Non-pigmented ciliary epithelial cell (primary cell): ENCODE measurements around the gene MRPL43.
"Not testable (repeated sequence)": the region's sequence is repeated elsewhere in the genome, so short reads cannot be mapped to it uniquely, and the experiment has no call there.

Source experiments
- DNase-seq: peaks from one replicate; pipeline ENCODE4 v3.0.0-alpha.2; 2010; ENCODE audit warnings: low read depth

MRPL43 gene

DNA sequence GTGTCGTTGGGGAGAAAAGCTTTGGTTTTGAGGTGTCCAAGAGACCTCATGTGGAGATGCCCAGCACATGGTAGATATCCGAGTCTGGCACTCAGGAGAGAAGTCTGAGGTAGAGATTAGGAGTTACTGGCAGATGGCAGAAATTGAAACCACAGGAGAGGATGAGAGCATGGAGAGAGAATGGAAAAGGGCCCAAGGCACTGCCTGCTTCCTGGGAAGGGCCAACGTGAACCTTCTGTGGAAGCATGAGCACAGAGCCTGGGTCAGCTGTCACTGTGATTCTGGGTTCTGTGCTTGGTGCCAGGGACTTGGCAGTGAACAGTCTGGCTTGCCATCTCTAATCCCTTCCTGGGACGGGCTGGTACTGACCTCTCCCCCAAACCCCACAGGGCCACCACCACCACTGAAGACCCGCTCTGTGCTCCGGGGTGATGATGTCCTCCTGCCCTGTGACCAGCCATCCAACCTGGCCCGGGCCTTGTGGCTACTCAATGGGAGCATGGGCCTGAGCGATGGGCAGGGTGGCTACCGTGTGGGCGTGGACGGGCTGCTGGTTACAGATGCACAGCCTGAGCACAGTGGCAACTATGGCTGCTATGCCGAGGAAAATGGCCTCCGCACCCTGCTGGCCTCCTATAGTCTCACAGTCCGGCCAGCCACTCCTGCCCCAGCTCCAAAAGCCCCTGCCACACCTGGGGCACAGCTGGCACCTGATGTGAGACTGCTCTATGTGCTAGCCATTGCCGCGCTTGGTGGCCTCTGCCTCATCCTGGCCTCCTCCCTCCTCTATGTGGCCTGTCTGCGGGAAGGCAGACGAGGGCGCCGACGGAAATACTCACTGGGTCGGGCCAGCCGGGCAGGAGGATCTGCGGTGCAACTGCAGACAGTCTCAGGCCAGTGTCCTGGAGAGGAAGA is 4.1 kb downstream of the MRPL43 start:
- DNase-seq, result no peak

DNA sequence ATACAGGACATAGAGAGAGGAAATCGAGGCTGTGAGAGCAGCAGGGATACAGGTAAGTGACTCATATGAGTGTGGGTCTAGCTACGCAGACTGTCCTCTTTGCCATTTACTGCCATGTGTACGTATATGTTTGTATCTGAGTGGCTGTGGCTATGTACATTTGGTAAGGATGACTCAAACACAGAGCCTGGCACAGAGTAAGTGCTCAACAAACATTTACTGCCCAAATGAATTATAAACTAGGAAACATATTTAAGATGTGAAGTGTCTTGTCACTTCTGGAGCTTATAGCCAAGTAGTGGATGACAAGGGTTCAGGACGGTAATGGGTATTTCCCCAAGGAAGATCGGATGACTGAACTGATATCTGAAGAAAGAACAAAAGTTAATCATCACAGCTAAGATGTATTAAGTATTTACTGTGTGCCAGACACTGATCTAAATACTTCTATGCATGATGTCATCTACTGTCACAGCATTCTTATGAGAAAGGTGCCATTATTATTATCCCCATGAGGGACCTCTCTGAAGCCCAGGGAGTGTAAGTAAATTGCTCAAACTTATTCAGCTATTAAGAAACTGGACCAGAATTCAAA is 6.0 kb downstream of the MRPL43 start:
- no peak for DNase-seq

DNA sequence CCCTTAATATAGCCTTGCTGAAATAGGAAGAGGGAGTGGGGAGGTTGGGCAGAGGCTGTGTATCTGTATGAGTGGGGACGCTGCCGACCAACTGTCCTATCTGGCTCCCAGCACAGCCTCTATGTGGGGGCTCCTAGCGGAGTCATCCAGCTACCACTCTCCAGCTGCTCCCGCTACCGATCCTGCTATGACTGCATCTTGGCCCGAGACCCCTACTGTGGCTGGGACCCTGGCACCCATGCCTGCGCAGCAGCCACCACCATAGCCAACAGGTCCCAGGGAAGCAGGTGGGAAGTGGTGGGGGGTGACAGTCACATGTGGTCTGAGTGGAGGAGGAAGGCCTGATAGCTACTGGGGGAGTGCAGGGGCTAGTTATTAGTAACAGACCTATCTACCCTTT is 6.6 kb downstream of the MRPL43 start:
- no peak for DNase-seq

GRCh38 chr10:100980311-100980710 is 7.0 kb downstream of the MRPL43 start:
- no peak for DNase-seq

- DNase-seq, result no peak
Observed at GRCh38 chr10:100979791-100980272, 7.5 kb downstream of the MRPL43 start.

DNA sequence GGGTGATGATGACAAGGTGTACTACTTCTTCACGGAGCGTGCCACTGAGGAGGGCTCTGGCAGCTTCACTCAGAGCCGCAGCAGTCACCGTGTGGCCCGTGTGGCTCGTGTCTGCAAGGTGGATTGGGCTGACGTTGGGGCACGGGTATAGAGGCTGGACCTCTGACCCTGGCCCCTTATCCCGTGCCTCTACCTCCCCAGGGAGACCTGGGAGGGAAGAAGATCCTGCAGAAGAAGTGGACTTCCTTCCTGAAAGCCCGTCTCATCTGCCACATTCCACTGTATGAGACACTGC is 8.4 kb downstream of the MRPL43 start:
- DNase-seq, result no peak

DNA sequence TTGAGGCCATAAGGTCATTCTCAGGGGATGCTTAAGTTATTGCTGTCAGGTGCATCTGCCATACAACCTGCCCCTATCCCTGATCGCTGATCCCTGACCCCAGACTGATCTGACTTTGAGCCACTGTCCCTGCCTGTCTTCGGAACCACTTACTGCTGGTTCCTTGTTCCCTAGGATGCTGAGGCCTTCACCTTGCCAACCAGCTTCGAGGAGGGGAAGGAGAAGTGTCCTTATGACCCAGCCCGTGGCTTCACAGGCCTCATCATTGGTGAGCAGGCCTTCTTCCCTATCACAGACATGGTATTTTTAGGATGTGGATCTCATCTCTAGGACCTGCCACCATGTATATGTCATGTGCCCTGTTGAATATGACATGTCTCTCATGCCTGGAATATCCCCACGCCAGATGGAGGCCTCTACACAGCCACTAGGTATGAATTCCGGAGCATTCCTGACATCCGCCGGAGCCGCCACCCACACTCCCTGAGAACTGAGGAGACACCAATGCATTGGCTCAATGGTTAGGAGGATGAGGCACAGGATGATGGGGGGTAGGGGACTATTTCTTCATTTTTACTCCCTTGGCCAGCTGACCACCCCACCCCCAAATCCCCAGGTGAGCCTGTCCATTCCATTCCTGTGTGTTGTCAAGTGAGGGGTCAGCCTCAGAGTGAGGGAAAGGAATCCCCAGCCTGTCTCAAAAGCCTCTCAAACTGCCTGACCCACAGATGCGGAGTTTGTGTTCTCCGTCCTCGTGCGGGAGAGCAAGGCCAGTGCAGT is 9.0 kb downstream of the MRPL43 start:
- no peak for DNase-seq

- DNase-seq, result no peak
Observed at GRCh38 chr10:100977436-100977835, 9.9 kb downstream of the MRPL43 start.

GRCh38 chr10:100976906-100977305 is 10.4 kb downstream of the MRPL43 start:
- no peak for DNase-seq

DNA sequence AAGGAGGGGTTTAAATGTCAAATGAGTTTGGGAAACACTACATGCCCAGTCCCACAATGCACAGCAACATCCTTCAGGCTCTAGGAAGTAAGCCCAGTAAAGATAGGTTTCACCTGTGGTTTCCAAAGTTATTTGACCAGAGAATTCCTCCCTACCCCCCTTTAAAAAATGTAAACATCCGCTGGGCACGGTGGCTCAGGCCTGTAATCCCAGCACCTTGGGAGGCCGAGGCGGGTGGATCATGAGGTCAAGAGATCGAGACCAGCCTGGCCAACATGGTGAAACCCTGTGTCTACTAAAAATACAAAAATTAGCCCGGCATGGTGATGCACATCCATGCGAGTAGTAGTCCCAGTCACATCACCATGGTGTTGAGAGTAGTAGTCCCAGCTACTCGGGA is 11.9 kb downstream of the MRPL43 start:
- DNase-seq, result not testable (repeated sequence)

DNA sequence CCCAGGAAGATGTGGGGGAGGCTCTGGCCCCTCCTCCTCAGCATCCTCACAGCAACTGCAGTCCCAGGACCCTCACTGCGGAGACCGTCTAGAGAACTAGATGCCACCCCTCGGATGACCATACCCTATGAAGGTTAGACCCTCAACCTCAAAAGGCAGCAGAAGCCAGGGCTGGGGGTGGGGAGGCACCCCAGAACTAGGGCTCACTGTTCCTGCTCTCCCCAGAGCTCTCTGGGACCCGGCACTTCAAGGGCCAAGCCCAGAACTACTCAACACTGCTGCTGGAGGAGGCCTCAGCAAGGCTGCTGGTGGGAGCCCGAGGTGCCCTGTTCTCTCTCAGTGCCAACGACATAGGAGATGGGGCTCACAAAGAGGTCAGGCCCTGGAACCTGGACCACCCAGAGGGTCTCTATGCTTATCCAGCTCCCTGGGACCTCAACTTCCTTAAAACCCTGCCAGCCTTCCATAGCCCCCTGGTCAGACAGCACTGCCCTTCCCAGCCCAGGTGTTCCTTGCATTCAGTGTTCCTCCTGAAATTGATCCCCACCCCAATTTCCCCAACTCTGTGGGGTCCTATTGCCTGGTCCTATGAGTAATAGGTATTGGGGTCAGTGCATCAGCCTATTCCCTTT is 14.3 kb downstream of the MRPL43 start:
- DNase-seq, result no peak

GRCh38 chr10:100972115-100972903 is 15.0 kb downstream of the MRPL43 start:
- DNase-seq, result no peak

- DNase-seq, result no peak
Observed at GRCh38 chr10:100970914-100971811, 16.1 kb downstream of the MRPL43 start.

DNA sequence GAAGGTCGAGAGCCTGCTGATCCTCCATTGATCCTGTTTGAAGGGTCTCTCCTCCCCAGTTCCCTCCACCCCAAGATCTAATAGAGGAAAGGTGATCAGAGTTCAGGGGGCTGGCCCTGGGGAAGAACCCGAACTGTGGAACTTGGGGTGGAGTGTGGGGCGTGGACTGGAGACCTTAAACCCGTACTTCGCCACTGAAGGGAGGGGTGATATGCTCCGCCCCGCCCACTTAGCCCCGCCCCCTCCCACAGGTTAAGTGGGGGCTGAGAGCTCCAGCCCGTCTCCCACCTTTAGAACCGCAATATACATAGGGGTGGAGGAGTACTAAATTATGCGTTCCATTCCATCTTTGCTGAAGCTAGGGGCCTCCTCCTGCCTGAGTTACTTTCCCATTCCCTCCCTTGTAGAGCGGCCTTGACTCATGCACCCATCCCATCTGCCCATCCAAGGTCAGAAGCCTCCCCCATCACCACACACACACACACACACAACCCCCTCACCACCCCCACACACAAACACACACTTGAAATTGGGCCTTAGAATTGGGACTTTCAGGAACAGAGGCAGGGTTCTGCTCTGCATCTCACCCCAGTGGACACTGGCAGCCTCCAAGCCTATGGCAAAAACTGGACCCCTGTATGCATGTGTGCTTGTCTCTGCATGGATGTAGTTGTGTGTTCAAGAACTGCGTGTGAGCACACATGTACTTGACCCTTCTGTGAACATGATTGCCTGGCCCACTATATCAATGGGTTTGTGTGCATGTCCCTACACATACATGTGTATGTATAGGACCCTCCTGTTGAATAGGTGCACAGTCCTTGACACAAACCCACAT is 17.0 kb downstream of the MRPL43 start:
- no peak for DNase-seq

- no peak for DNase-seq
Observed at GRCh38 chr10:100969187-100970075, 17.9 kb downstream of the MRPL43 start, which contains the start of gene SEMA4G. SEMA4G (plus strand) TSS chr10:100969504; CDS start chr10:100972913, 3,409 bp downstream.

- DNase-seq, result no peak
Observed at GRCh38 chr10:100968863-100969186, 18.5 kb downstream of the MRPL43 start.

DNA sequence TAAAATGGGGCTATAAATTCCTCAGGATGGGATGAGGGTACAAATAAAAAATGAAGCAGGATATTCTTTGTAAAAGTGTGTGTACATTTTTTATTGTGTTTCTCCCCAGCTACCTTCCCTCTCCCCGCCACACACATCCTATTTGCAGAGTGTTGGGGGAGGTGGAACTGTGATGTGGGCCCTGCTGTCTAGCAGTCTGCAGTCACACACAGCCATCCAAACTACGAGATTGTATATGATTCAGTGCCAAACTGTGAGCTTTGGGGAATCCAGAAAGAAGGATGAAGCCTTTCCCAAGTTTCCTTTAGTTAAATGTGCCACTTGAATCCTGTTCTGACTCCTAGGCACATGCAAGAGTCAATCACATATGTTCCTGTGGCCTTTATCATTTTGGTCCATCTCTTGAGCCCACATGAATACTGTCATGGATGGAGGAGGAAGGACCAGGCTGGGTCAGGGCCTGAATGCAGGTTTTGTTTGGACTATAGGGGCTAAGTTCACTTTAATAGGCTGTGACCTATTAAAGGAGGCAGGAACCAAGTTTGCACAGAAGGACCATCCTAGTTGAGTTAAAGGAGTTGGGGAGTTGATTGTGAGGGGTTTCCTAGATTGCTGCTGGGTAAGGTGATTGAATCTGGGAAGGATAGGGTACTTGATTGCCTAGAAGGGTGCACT is 19.1 kb downstream of the MRPL43 start:
- DNase-seq, result no peak

GRCh38 chr10:100967332-100967731 is 20.0 kb downstream of the MRPL43 start:
- DNase-seq, result no peak
